Measurements from ENCODE around the gene GALNT14.

GALNT14 gene

GRCh38 chr2:30938196-30938595 is 200.0 kb downstream of the GALNT14 start:
- H3K36me3 ChIP-seq (ENCODE audit: control insufficient read depth, insufficient read depth, low read length) = no peaks in the 10 kb centered on the region
- H3K56ac ChIP-seq (ENCODE audit: low read length) = no peak overlapping the region
- H2BK15ac ChIP-seq (replicated peaks; ENCODE audit: low read depth) = no peak overlapping the region
- H3K4me3 ChIP-seq (ENCODE audit: low read length) = no peak overlapping the region
- H2AK5ac ChIP-seq (ENCODE audit: low read length) = no peak overlapping the region
- no peak overlapping the region for H3K4me2 ChIP-seq (ENCODE audit: low read length)
- no peaks in the 10 kb centered on the region for H3K27me3 ChIP-seq (ENCODE audit: insufficient read depth, low read length, poor library complexity)
- no peak overlapping the region for H2BK5ac ChIP-seq (ENCODE audit: low read length)
- H3K27ac ChIP-seq (ENCODE audit: low read depth, low read length) = no peak overlapping the region
- no peak for DNase-seq
- H2BK120ac ChIP-seq (ENCODE audit: low read depth, low read length) = no peak overlapping the region
- no peak overlapping the region for H3K18ac ChIP-seq (ENCODE audit: low read length)
- H3K9ac ChIP-seq (ENCODE audit: low read length) = no peak overlapping the region
- no peak overlapping the region for H4K8ac ChIP-seq (ENCODE audit: low read depth, low read length)
- no peak overlapping the region for H3K23ac ChIP-seq (ENCODE audit: low read length)
- H3K79me1 ChIP-seq (ENCODE audit: low read length) = no peaks in the 10 kb centered on the region
- no peaks in the 10 kb centered on the region for H3K79me2 ChIP-seq (ENCODE audit: control insufficient read depth, insufficient read depth, low read length)
- no peaks in the 10 kb centered on the region for H3K4me1 ChIP-seq (ENCODE audit: control insufficient read depth, low read depth, low read length)
- no CpG with 5 or more reads among the region's 1 CpG for WGBS (ENCODE audit: extremely low coverage, insufficient coverage, low lambda C conversion rate)
- no peak overlapping the region for H4K5ac ChIP-seq (ENCODE audit: low read length)
- no peak overlapping the region for H3K4ac ChIP-seq (ENCODE audit: low read depth, low read length)

DNA sequence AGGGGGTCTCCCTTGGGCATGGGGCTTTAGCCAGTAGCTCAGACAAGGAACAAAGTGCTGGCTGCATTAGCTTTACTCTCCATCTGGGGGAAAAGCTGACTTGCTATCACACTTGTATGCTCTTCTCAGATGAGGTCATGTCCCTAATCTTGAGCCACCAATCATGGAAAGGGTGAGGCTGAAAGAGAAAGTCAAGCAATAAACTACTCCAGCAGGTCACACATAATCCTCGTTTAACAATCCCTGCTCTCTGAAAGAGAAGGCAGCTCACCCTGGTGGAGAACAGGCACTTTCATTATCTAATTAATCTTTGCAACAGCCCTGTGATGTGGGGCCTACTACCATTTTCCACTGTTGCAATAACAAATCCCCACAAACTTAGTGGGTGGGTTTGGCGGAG is 201.3 kb downstream of the GALNT14 start:
- Histone ChIP-seq H2BK15ac (replicated peaks; ENCODE audit: low read depth) (no peak overlapping the region), H3K27ac (ENCODE audit: low read depth, low read length) (no peak overlapping the region), H3K18ac (ENCODE audit: low read length) (no peak overlapping the region), H3K79me1 (ENCODE audit: low read length) (no peaks in the 10 kb centered on the region), H3K4me3 (ENCODE audit: low read length) (no peak overlapping the region), H2BK120ac (ENCODE audit: low read depth, low read length) (no peak overlapping the region), H3K9ac (ENCODE audit: low read length) (no peak overlapping the region), H3K79me2 (ENCODE audit: control insufficient read depth, insufficient read depth, low read length) (no peaks in the 10 kb centered on the region), H3K4ac (ENCODE audit: low read depth, low read length) (no peak overlapping the region), H3K36me3 (ENCODE audit: control insufficient read depth, insufficient read depth, low read length) (no peaks in the 10 kb centered on the region), H4K8ac (ENCODE audit: low read depth, low read length) (no peak overlapping the region), H3K4me1 (ENCODE audit: control insufficient read depth, low read depth, low read length) (no peaks in the 10 kb centered on the region), H3K56ac (ENCODE audit: low read length) (no peak overlapping the region), H4K5ac (ENCODE audit: low read length) (no peak overlapping the region), H3K27me3 (ENCODE audit: insufficient read depth, low read length, poor library complexity) (no peaks in the 10 kb centered on the region), H3K4me2 (ENCODE audit: low read length) (no peak overlapping the region), H3K23ac (ENCODE audit: low read length) (no peak overlapping the region), H2BK5ac (ENCODE audit: low read length) (no peak overlapping the region), H2AK5ac (ENCODE audit: low read length) (no peak overlapping the region)
- WGBS (ENCODE audit: extremely low coverage, insufficient coverage, low lambda C conversion rate) = no CpG with 5 or more reads among the region's 2 CpGs
- peak; percentile 79 for DNase-seq

DNA sequence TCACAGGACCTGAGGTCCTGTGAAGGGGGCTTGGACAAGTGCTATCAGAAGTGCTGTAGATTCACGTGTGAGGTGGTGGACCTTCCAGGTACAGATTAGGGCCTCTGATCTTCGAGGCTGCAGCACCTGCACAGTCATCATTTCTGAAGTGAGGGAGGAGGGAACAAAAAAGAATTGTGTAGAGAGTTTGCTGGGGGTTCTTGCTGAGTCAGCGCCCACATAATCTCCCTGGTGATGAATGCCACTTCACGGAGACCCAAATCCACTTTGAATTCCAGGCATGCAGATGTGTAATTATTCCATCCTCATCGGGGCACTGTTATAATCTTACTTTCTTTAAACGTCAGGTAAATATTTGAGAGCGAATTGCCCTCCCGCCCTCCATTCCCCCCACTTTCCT is 202.4 kb downstream of the GALNT14 start:
- H3K23ac ChIP-seq (ENCODE audit: low read length) = no peak overlapping the region
- no peak for DNase-seq
- no peak overlapping the region for H2BK5ac ChIP-seq (ENCODE audit: low read length)
- no peak overlapping the region for H3K4ac ChIP-seq (ENCODE audit: low read depth, low read length)
- no peak overlapping the region for H3K56ac ChIP-seq (ENCODE audit: low read length)
- H3K36me3 ChIP-seq (ENCODE audit: control insufficient read depth, insufficient read depth, low read length) = no peaks in the 10 kb centered on the region
- no peak overlapping the region for H3K27ac ChIP-seq (ENCODE audit: low read depth, low read length)
- H4K8ac ChIP-seq (ENCODE audit: low read depth, low read length) = no peak overlapping the region
- H3K9ac ChIP-seq (ENCODE audit: low read length) = no peak overlapping the region
- H3K18ac ChIP-seq (ENCODE audit: low read length) = no peak overlapping the region
- WGBS (ENCODE audit: extremely low coverage, insufficient coverage, low lambda C conversion rate) = no CpG with 5 or more reads among the region's 8 CpGs
- peaks cover 2% of the 10 kb centered on the region for H3K4me1 ChIP-seq (ENCODE audit: control insufficient read depth, low read depth, low read length)
- H3K79me1 ChIP-seq (ENCODE audit: low read length) = no peaks in the 10 kb centered on the region
- H2BK15ac ChIP-seq (replicated peaks; ENCODE audit: low read depth) = no peak overlapping the region
- H3K4me3 ChIP-seq (ENCODE audit: low read length) = no peak overlapping the region
- H4K5ac ChIP-seq (ENCODE audit: low read length) = no peak overlapping the region
- H3K4me2 ChIP-seq (ENCODE audit: low read length) = no peak overlapping the region
- H3K79me2 ChIP-seq (ENCODE audit: control insufficient read depth, insufficient read depth, low read length) = no peaks in the 10 kb centered on the region
- H2AK5ac ChIP-seq (ENCODE audit: low read length) = no peak overlapping the region
- H2BK120ac ChIP-seq (ENCODE audit: low read depth, low read length) = no peak overlapping the region
- H3K27me3 ChIP-seq (ENCODE audit: insufficient read depth, low read length, poor library complexity) = no peaks in the 10 kb centered on the region

DNA sequence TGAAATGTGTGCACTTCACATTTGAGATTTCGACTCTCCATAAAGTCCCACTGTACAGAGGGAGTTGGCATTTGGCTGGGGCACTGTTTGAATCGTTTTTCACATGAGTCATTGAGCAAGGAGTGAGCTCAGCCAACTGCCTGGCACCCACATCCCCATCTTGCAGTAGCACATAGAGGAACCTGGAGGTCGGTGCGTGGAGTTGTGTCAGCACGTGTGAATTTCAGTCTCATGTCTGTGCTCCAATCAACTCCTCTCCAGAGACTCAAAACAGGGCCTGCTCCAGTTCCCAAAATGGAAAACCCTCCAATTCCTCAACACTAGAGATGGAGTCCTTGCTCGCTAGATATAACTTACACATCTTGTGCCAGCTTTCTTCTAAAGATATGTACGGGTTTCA is 204.2 kb downstream of the GALNT14 start:
- no peaks in the 10 kb centered on the region for H3K27me3 ChIP-seq (ENCODE audit: insufficient read depth, low read length, poor library complexity)
- H2BK15ac ChIP-seq (replicated peaks; ENCODE audit: low read depth) = no peak overlapping the region
- no peak overlapping the region for H3K4ac ChIP-seq (ENCODE audit: low read depth, low read length)
- no CpG with 5 or more reads among the region's 7 CpGs for WGBS (ENCODE audit: extremely low coverage, insufficient coverage, low lambda C conversion rate)
- H2AK5ac ChIP-seq (ENCODE audit: low read length) = no peak overlapping the region
- H3K79me2 ChIP-seq (ENCODE audit: control insufficient read depth, insufficient read depth, low read length) = no peaks in the 10 kb centered on the region
- no peak overlapping the region for H3K4me3 ChIP-seq (ENCODE audit: low read length)
- H3K56ac ChIP-seq (ENCODE audit: low read length) = no peak overlapping the region
- H4K8ac ChIP-seq (ENCODE audit: low read depth, low read length) = no peak overlapping the region
- H3K23ac ChIP-seq (ENCODE audit: low read length) = no peak overlapping the region
- H2BK5ac ChIP-seq (ENCODE audit: low read length) = no peak overlapping the region
- H3K4me2 ChIP-seq (ENCODE audit: low read length) = no peak overlapping the region
- no peak overlapping the region for H3K18ac ChIP-seq (ENCODE audit: low read length)
- no peak overlapping the region for H4K5ac ChIP-seq (ENCODE audit: low read length)
- H2BK120ac ChIP-seq (ENCODE audit: low read depth, low read length) = no peak overlapping the region
- H3K79me1 ChIP-seq (ENCODE audit: low read length) = no peaks in the 10 kb centered on the region
- no peak overlapping the region for H3K9ac ChIP-seq (ENCODE audit: low read length)
- peaks cover 2% of the 10 kb centered on the region for H3K4me1 ChIP-seq (ENCODE audit: control insufficient read depth, low read depth, low read length)
- DNase-seq = no peak
- no peak overlapping the region for H3K27ac ChIP-seq (ENCODE audit: low read depth, low read length)
- no peaks in the 10 kb centered on the region for H3K36me3 ChIP-seq (ENCODE audit: control insufficient read depth, insufficient read depth, low read length)

DNA sequence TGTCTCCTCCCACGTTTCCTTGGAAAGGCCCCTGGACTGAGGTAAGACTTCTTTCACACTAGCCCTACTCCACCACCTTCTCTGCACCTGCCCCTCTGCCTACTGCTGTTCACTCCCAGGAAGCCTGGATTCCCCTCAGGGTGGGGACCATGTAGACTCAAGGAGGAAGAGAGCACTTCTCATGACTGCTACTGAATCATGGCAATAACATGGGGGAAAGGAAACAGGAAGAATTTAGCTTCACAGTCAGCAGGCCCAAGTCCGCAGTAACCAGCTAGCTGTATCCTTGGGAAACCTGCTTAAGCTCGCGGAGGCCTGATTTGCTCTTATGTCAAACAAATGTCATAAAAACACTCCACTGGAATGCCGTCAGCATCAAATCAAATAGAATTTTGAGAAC is 204.7 kb downstream of the GALNT14 start:
- no peak overlapping the region for H3K4me3 ChIP-seq (ENCODE audit: low read length)
- no CpG with 5 or more reads among the region's 5 CpGs for WGBS (ENCODE audit: extremely low coverage, insufficient coverage, low lambda C conversion rate)
- H3K36me3 ChIP-seq (ENCODE audit: control insufficient read depth, insufficient read depth, low read length) = no peaks in the 10 kb centered on the region
- peaks cover 2% of the 10 kb centered on the region for H3K4me1 ChIP-seq (ENCODE audit: control insufficient read depth, low read depth, low read length)
- no peak overlapping the region for H3K18ac ChIP-seq (ENCODE audit: low read length)
- no peak overlapping the region for H2BK15ac ChIP-seq (replicated peaks; ENCODE audit: low read depth)
- H3K23ac ChIP-seq (ENCODE audit: low read length) = peak overlapping the region; percentile 70
- no peak overlapping the region for H4K5ac ChIP-seq (ENCODE audit: low read length)
- DNase-seq = no peak
- H2BK5ac ChIP-seq (ENCODE audit: low read length) = no peak overlapping the region
- H2AK5ac ChIP-seq (ENCODE audit: low read length) = no peak overlapping the region
- H2BK120ac ChIP-seq (ENCODE audit: low read depth, low read length) = no peak overlapping the region
- no peak overlapping the region for H3K27ac ChIP-seq (ENCODE audit: low read depth, low read length)
- no peaks in the 10 kb centered on the region for H3K79me2 ChIP-seq (ENCODE audit: control insufficient read depth, insufficient read depth, low read length)
- no peak overlapping the region for H3K4ac ChIP-seq (ENCODE audit: low read depth, low read length)
- no peaks in the 10 kb centered on the region for H3K79me1 ChIP-seq (ENCODE audit: low read length)
- H3K4me2 ChIP-seq (ENCODE audit: low read length) = no peak overlapping the region
- no peaks in the 10 kb centered on the region for H3K27me3 ChIP-seq (ENCODE audit: insufficient read depth, low read length, poor library complexity)
- H4K8ac ChIP-seq (ENCODE audit: low read depth, low read length) = no peak overlapping the region
- H3K9ac ChIP-seq (ENCODE audit: low read length) = no peak overlapping the region
- no peak overlapping the region for H3K56ac ChIP-seq (ENCODE audit: low read length)

DNA sequence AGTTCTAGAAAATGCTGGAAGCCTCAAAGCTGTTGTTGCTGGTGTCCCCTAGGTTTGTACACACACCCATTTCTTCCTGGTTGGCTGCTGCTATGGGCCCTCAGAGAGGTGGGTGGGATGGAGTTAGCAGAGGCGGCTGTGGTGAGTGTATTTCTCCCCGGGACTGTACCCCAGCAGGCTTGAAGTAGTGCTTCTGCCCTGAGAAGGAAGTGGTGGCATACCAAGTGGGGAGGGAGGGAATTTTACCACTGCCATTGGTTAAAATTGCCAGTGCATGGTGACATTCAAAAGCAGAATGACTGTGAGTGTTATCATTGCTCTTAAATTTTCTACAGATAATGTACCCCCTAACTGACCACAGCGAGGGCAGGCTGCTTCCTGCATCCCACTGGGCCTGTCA is 205.4 kb downstream of the GALNT14 start:
- Histone ChIP-seq H3K36me3 (ENCODE audit: control insufficient read depth, insufficient read depth, low read length) (no peaks in the 10 kb centered on the region), H4K5ac (ENCODE audit: low read length) (no peak overlapping the region), H3K4me2 (ENCODE audit: low read length) (no peak overlapping the region), H3K4me1 (ENCODE audit: control insufficient read depth, low read depth, low read length) (peaks cover 2% of the 10 kb centered on the region), H3K23ac (ENCODE audit: low read length) (no peak overlapping the region), H3K4ac (ENCODE audit: low read depth, low read length) (no peak overlapping the region), H3K56ac (ENCODE audit: low read length) (no peak overlapping the region), H2BK120ac (ENCODE audit: low read depth, low read length) (no peak overlapping the region), H4K8ac (ENCODE audit: low read depth, low read length) (no peak overlapping the region), H3K27me3 (ENCODE audit: insufficient read depth, low read length, poor library complexity) (no peaks in the 10 kb centered on the region), H3K4me3 (ENCODE audit: low read length) (no peak overlapping the region), H3K79me1 (ENCODE audit: low read length) (no peaks in the 10 kb centered on the region), H3K9ac (ENCODE audit: low read length) (no peak overlapping the region), H2BK15ac (replicated peaks; ENCODE audit: low read depth) (no peak overlapping the region), H3K79me2 (ENCODE audit: control insufficient read depth, insufficient read depth, low read length) (no peaks in the 10 kb centered on the region), H2AK5ac (ENCODE audit: low read length) (no peak overlapping the region), H2BK5ac (ENCODE audit: low read length) (no peak overlapping the region), H3K18ac (ENCODE audit: low read length) (no peak overlapping the region), H3K27ac (ENCODE audit: low read depth, low read length) (no peak overlapping the region)
- no peak for DNase-seq
- no CpG with 5 or more reads among the region's 3 CpGs for WGBS (ENCODE audit: extremely low coverage, insufficient coverage, low lambda C conversion rate)

Data from mesendoderm (in vitro differentiated cells).